ENCODE results near the gene TADA3.

Gene TADA3

DNA sequence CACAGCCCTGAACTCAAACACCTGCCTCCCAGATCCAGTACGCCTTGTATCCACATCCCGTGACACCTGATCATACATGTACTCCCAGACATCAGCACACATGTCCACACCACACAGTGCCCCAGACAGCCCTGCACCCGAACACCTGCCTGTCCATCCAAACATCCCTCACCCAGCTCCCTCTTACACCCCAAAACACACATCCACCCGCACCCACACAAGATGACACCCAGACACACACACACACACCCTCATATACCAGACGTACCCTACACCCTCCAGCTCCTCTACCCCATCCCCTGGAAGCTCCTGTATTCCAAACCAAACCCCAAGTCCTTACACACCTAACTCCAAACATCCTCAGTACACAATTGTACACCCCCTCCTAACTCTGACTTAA is 23.3 kb downstream of the TADA3 start:
- FAIRE-seq (no peak), DNase-seq (ENCODE audit: insufficient read length) (no peak)
- TF ChIP-seq POLR2AphosphoS5 (IDR thresholded peaks at IDR 0.05; ENCODE audit: low read depth, low read length) (no peak), POLR2A (IDR thresholded peaks at IDR 0.05; ENCODE audit: low read depth, low read length) (no peak), TAF1 (IDR thresholded peaks at IDR 0.05; ENCODE audit: borderline replicate concordance, low read depth, low read length) (no peak)

DNA sequence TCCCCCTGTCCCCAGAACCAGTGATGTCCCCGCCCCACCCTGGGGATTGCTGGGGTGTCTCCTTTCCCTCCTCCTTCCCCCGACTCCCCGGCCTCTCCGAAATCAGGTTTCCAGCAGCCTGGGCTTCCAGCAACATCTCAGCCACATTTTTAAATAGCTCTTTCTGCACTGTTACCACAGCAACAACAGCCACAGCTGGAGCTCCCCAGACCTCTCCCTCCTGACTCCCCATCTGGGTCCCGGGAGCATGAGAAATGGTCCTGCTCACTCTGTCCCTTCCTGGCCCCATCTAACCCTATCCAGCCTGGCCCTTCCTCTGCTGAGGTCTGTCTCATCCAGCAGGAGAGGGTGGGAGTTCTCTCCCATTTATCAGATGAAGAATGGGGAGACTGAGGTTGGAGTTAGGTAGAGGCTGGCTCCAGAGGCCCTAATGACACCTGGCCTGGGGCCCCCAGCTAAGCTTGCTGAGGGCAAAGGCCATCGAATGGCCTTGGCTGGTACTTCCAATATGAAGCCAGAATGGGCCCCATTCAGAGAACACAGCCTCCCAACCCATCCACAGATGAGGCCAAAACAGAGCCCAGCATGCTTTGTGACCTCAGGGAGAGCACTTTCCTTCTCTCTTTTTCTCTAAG is 24.0 kb downstream of the TADA3 start:
- FAIRE-seq, result no peak
- DNase-seq (ENCODE audit: insufficient read length), result no peak
- TF ChIP-seq POLR2AphosphoS5 (IDR thresholded peaks at IDR 0.05; ENCODE audit: low read depth, low read length), result no peak
- TF ChIP-seq POLR2A (IDR thresholded peaks at IDR 0.05; ENCODE audit: low read depth, low read length), result no peak
- no peak for TF ChIP-seq TAF1 (IDR thresholded peaks at IDR 0.05; ENCODE audit: borderline replicate concordance, low read depth, low read length)

DNA sequence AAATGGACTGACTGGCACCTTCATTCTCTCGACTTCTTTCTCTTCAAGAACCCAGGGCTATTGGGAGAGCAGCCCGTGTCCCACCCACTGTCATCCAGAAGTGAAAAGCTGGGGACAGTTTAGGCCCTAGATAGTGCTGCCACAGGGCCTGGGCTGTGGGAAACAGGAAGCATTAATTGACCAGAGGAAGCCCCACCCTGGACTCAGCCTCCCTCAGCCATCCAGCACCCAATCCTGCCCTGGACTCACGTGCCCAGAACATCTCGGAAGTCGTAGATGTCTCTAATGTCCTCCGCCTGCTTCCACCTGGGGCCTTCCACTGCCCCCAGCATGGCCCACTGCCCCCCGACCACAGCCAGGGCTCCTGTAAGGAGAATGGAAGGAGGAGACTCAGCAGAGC is 24.9 kb downstream of the TADA3 start:
- no peak for DNase-seq (ENCODE audit: insufficient read length)
- no peak for FAIRE-seq
- no peak for TF ChIP-seq POLR2AphosphoS5 (IDR thresholded peaks at IDR 0.05; ENCODE audit: low read depth, low read length)
- TF ChIP-seq TAF1 (IDR thresholded peaks at IDR 0.05; ENCODE audit: borderline replicate concordance, low read depth, low read length), result no peak
- no peak for TF ChIP-seq POLR2A (IDR thresholded peaks at IDR 0.05; ENCODE audit: low read depth, low read length)

DNA sequence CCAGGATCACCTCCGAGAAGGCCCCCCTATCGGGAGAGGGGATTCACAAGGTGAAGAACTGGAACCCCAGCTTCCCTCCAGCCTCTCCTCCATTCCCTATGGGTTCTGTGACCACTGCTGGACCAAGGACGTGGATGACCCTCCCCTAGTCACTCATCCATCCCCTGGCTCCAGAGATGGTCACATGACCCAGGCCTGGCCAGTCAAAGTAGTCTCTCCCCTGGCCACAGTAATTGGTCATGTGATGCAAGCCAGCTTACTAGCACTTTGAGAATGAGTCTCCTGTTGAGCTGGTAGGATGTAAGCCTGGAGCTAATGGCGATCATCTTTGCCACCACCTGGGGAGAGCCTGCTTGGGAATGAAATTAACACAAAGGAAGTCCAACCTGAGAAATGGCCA is 26.4 kb downstream of the TADA3 start:
- DNase-seq (ENCODE audit: insufficient read length), result no peak
- TF ChIP-seq TAF1 (IDR thresholded peaks at IDR 0.05; ENCODE audit: borderline replicate concordance, low read depth, low read length) (no peak), POLR2AphosphoS5 (IDR thresholded peaks at IDR 0.05; ENCODE audit: low read depth, low read length) (no peak), POLR2A (IDR thresholded peaks at IDR 0.05; ENCODE audit: low read depth, low read length) (no peak)
- FAIRE-seq, result no peak

DNA sequence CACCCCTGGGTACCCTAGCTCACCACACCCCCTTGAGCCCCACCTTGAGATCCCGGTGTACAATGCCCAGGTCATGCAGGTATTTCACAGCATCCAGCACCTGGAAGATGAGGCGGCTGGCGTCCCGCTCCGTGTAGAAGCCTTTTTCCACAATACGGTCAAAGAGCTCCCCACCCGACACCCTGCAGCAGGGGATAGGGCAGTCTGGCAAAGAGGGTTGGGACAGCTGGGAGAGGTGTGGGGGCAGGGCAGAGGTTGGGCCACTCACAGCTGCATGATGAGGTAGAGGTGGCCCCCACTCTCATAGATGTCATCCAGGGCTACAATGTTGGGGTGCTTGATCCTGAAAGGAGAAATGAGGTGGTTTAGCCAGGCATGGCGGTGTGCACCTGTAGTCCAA is 29.4 kb downstream of the TADA3 start:
- TF ChIP-seq POLR2AphosphoS5 (IDR thresholded peaks at IDR 0.05; ENCODE audit: low read depth, low read length), result no peak
- TF ChIP-seq POLR2A (IDR thresholded peaks at IDR 0.05; ENCODE audit: low read depth, low read length), result no peak
- TF ChIP-seq TAF1 (IDR thresholded peaks at IDR 0.05; ENCODE audit: borderline replicate concordance, low read depth, low read length), result no peak
- no peak for DNase-seq (ENCODE audit: insufficient read length)
- no peak for FAIRE-seq

DNA sequence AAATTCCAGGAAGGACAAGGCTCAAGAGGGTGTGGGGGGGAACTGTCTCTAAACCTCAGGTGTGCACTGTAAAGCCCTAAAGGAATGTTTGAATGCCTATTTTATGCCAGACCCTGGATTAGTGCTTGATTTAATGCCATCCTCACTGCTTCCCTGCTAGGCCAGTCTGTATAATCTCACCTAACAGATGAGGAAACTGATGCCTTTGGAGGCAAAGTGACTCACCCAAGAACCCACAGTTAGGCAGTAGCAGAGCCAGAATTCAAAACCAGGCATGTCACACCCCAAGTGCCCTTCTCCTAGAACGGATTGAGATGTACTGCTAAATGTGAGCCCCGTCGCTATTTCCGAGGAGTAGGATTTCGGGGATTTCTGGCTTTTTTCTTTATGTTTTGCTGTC is 30.4 kb downstream of the TADA3 start:
- FAIRE-seq (no peak), DNase-seq (ENCODE audit: insufficient read length) (no peak)
- TF ChIP-seq POLR2A (IDR thresholded peaks at IDR 0.05; ENCODE audit: low read depth, low read length), result no peak
- no peak for TF ChIP-seq TAF1 (IDR thresholded peaks at IDR 0.05; ENCODE audit: borderline replicate concordance, low read depth, low read length)
- no peak for TF ChIP-seq POLR2AphosphoS5 (IDR thresholded peaks at IDR 0.05; ENCODE audit: low read depth, low read length)

DNA sequence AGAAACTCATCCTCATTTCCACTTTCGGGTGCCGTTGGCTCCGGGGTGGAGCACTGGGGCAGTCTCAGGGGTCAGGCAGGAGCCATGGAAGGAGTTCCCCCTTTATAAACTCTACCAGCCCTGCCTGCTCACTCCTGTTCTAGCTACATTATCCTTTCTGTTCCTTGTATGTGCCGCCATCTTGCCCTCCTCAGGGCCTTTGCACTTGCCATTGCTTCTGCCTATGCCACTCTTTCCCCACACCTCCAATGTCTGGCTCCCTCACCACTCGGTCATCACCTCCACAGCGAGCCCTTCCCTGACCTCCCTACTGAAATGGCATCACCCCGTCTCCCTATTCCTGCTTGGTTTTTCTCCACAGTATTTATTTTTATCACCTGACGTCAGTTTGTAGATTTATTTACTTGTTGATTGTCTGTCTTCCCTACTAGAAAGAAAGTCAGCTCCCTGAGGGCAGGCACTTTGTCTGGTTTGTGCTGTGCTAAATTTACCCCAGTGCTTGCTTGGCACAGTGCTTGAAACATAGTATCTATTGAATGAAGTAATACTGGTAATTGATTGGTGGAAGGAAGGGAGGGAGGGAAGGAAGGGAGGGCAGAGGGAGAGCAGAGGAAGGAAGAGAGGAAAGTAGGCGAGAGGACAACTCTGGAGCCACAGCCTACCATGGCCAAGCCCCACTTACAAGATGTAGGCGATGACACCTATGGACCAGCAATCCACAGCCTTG is 31.3 kb downstream of the TADA3 start:
- TF ChIP-seq POLR2A (IDR thresholded peaks at IDR 0.05; ENCODE audit: low read depth, low read length) (no peak), POLR2AphosphoS5 (IDR thresholded peaks at IDR 0.05; ENCODE audit: low read depth, low read length) (no peak), TAF1 (IDR thresholded peaks at IDR 0.05; ENCODE audit: borderline replicate concordance, low read depth, low read length) (no peak)
- no peak for FAIRE-seq
- no peak for DNase-seq (ENCODE audit: insufficient read length)

DNA sequence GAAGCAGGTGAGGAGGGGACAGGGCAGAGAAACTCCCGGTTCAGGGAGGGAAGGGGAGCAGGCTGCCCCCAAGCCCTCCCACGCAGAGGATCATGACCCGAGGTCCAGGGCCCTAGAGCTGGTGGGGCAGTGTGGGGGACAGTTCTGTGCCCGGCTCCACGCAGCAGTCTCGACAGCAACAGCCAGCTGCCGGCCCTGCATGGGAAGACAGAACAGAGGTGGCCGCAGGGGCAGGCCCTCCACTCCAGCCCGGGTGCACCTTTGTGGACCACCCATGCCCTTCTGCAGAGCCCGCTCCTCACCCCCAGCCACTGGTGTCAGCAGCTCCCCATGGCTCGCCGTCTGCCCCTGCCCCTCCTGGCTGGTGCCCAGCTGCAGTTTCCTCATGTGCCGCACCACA is 34.8 kb downstream of the TADA3 start:
- FAIRE-seq (no peak), DNase-seq (ENCODE audit: insufficient read length) (no peak)
- no peak for TF ChIP-seq POLR2AphosphoS5 (IDR thresholded peaks at IDR 0.05; ENCODE audit: low read depth, low read length)
- no peak for TF ChIP-seq POLR2A (IDR thresholded peaks at IDR 0.05; ENCODE audit: low read depth, low read length)
- no peak for TF ChIP-seq TAF1 (IDR thresholded peaks at IDR 0.05; ENCODE audit: borderline replicate concordance, low read depth, low read length)

DNA sequence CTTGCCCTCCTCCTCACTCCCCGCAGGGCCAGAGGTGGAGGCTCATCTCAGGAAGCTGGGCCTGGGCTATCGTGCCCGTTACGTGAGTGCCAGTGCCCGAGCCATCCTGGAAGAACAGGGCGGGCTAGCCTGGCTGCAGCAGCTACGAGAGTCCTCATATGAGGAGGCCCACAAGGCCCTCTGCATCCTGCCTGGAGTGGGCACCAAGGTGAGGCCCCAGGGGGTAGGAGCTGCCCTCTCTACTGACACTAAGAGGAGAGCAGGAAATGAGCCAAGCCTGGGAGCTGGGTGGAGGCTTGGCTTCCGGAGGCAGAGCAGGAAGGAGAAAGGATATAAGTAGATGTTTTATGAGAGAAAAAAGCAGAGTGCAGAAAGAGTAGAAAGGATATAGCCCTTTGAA is 37.6 kb downstream of the TADA3 start:
- no peak for FAIRE-seq
- TF ChIP-seq POLR2A (IDR thresholded peaks at IDR 0.05; ENCODE audit: low read depth, low read length) (no peak), TAF1 (IDR thresholded peaks at IDR 0.05; ENCODE audit: borderline replicate concordance, low read depth, low read length) (no peak), POLR2AphosphoS5 (IDR thresholded peaks at IDR 0.05; ENCODE audit: low read depth, low read length) (no peak)

DNA sequence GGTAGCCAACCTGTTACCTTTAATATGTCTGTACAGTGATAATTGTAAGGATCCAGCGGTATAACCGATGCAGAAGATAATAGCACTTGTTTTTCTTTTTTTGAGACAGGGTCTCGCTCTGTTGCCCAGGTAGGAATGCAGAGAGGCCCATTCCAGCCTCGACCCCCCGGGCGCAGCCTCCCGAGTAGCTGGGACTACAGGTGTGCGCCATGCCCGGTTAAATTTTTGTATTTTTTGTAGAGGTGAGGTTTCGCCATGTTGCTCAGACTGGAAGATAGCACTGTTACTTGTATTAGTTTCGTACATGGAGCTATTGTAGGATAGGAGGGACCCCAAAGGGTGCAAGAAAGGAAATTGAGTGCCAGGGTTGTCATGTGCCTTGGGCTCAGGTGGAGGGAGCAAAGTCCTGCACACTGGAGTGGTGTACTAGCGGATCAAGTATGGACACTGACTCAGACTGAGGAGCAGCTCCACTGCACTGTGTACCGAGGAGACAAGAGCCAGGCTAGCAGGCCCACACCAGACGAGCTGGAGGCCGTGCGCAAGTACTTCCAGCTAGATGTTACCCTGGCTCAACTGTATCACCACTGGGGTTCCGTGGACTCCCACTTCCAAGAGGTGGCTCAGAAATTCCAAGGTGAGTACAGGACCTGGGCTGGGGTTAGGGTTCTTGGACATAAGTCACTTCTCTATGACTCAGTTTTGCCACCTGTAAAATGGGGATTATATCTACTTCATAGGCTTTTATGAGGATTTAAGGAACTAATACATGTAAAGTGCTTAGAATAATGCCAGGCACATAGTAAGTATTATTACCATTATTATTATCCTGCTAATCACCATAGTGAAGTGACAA is 41.5 kb downstream of the TADA3 start:
- no peak for DNase-seq (ENCODE audit: insufficient read length)
- peak; percentile 50 for FAIRE-seq
- no peak for TF ChIP-seq TAF1 (IDR thresholded peaks at IDR 0.05; ENCODE audit: borderline replicate concordance, low read depth, low read length)
- TF ChIP-seq POLR2A (IDR thresholded peaks at IDR 0.05; ENCODE audit: low read depth, low read length), result no peak
- no peak for TF ChIP-seq POLR2AphosphoS5 (IDR thresholded peaks at IDR 0.05; ENCODE audit: low read depth, low read length)

More for the DNA sequence above, 37.6 kb downstream of the TADA3 start:
- DNase-seq (ENCODE audit: insufficient read length), result no peak
